ENCODE results near the gene ZMIZ1. TPM values are rescaled to one million over a fixed set of nuclear protein-coding genes. Genes with fewer than 3 reads are reported as not detected.

ZMIZ1 gene
- polyA plus RNA-seq, 1 experiment, result 13.0 TPM

GRCh38 chr10:79189853-79190435 is 121.2 kb downstream of the ZMIZ1 start:
- H3K36me3 ChIP-seq (ENCODE audit: control insufficient read depth, insufficient read depth, low read length), result peaks cover 24% of the 10 kb centered on the region
- TF ChIP-seq, protein P1, sequence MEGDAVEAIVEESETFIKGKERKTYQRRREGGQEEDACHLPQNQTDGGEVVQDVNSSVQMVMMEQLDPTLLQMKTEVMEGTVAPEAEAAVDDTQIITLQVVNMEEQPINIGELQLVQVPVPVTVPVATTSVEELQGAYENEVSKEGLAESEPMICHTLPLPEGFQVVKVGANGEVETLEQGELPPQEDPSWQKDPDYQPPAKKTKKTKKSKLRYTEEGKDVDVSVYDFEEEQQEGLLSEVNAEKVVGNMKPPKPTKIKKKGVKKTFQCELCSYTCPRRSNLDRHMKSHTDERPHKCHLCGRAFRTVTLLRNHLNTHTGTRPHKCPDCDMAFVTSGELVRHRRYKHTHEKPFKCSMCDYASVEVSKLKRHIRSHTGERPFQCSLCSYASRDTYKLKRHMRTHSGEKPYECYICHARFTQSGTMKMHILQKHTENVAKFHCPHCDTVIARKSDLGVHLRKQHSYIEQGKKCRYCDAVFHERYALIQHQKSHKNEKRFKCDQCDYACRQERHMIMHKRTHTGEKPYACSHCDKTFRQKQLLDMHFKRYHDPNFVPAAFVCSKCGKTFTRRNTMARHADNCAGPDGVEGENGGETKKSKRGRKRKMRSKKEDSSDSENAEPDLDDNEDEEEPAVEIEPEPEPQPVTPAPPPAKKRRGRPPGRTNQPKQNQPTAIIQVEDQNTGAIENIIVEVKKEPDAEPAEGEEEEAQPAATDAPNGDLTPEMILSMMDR (IDR thresholded peaks at IDR 0.05; ENCODE audit: insufficient read depth, low read depth, low read length), result no peak
- no peaks in the 10 kb centered on the region for H3K27me3 ChIP-seq (ENCODE audit: control insufficient read depth, insufficient read depth, low read length)
- H3K4me3 ChIP-seq (ENCODE audit: low read depth, low read length), result no peak overlapping the region
- no peak for DNase-seq (ENCODE audit: low read depth)
- ChIA-PET CTCF (interaction anchor here (0.8 to 1.3 kb wide), 3 partner anchors 56 to 1143 kb away, joined by 3 read pairs; no protein-coding TSS in a partner anchor), POLR2A (no interaction called here)

GRCh38 chr10:79190740-79191261 is 122.0 kb downstream of the ZMIZ1 start:
- H3K36me3 ChIP-seq (ENCODE audit: control insufficient read depth, insufficient read depth, low read length), result peaks cover 27% of the 10 kb centered on the region
- DNase-seq (ENCODE audit: low read depth), result no peak
- ChIA-PET CTCF (interaction anchor here (0.8 to 1.4 kb wide), 3 partner anchors 12 to 1143 kb away, joined by 3 read pairs; no protein-coding TSS in a partner anchor), POLR2A (no interaction called here)
- no peaks in the 10 kb centered on the region for H3K27me3 ChIP-seq (ENCODE audit: control insufficient read depth, insufficient read depth, low read length)
- TF ChIP-seq, protein P1 (IDR thresholded peaks at IDR 0.05; ENCODE audit: insufficient read depth, low read depth, low read length), result no peak
- no peak overlapping the region for H3K4me3 ChIP-seq (ENCODE audit: low read depth, low read length)

DNA sequence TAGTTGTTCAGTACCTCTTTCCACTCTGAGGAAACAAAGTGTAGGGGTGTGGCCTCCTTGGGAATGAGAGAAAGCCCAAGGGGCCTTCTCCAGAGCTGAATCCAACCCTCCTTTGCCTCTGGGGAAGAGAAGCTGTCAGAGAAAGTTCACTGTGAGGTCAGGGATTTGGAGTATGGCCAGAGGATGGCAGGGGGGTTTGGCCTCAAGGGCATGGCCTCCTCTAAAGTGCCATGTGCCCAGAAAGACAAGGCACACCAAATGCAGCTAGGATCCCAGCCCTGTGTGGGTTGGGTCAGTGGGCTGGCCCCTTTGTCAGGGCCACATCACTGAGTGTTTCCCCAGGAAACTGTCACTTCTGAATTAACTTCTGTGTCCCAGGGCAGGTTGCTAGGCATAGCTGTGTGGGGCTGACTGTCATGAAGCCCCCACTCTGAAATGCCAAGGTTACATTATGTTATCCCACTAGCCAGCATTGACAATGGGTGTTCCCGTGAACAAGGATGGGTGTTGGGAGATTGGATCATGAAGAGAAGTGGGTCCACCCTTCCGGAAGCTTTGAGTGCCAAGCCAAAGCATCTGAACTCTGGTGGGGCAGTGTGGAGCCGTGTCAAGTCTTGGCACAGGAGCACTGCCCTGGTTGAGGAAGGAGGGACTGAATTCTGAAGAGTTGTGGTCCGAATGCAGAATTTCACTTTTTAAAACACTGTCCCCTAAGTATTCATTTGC is 123.3 kb downstream of the ZMIZ1 start:
- POLR2A ChIA-PET, result no interaction called here
- CTCF ChIA-PET, result interaction anchor here (0.8 to 1.7 kb wide), 3 partner anchors 11 to 217 kb away, joined by 3 to 5 read pairs (median 3); no protein-coding TSS in a partner anchor
- TF ChIP-seq, protein P1 (IDR thresholded peaks at IDR 0.05; ENCODE audit: insufficient read depth, low read depth, low read length), result no peak

DNA sequence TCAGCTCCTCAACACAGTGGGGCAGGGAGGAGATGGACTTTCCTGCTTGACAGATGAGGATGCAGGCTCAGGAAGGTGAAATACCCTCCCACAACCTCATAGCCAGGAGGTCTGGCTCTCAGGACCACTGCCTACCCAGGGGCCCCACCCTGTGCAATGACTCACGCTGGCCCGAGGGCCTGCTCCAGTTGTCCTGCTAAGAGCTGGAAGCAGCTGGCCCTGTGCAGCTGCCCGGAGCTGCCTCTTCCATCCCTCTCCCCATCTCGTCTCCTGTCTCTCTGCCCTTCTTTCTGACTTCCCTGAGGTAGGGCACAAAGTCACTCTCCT is 123.9 kb downstream of the ZMIZ1 start:
- Histone ChIP-seq H3K4me3 (ENCODE audit: low read depth, low read length) (no peak overlapping the region), H3K36me3 (ENCODE audit: control insufficient read depth, insufficient read depth, low read length) (peaks cover 29% of the 10 kb centered on the region), H3K27me3 (ENCODE audit: control insufficient read depth, insufficient read depth, low read length) (no peaks in the 10 kb centered on the region)
- POLR2A ChIA-PET, result no interaction called here
- TF ChIP-seq, protein P1 (IDR thresholded peaks at IDR 0.05; ENCODE audit: insufficient read depth, low read depth, low read length), result no peak
- DNase-seq (ENCODE audit: low read depth), result no peak
- CTCF ChIA-PET, result interaction anchor here (0.8 to 1.7 kb wide), 3 partner anchors 11 to 217 kb away, joined by 3 to 5 read pairs (median 3); no protein-coding TSS in a partner anchor

More for the DNA sequence above, 123.3 kb downstream of the ZMIZ1 start:
- Histone ChIP-seq H3K27me3 (ENCODE audit: control insufficient read depth, insufficient read depth, low read length) (no peaks in the 10 kb centered on the region), H3K4me3 (ENCODE audit: low read depth, low read length) (no peak overlapping the region), H3K36me3 (ENCODE audit: control insufficient read depth, insufficient read depth, low read length) (peaks cover 32% of the 10 kb centered on the region)
- no peak for DNase-seq (ENCODE audit: low read depth)

DNA sequence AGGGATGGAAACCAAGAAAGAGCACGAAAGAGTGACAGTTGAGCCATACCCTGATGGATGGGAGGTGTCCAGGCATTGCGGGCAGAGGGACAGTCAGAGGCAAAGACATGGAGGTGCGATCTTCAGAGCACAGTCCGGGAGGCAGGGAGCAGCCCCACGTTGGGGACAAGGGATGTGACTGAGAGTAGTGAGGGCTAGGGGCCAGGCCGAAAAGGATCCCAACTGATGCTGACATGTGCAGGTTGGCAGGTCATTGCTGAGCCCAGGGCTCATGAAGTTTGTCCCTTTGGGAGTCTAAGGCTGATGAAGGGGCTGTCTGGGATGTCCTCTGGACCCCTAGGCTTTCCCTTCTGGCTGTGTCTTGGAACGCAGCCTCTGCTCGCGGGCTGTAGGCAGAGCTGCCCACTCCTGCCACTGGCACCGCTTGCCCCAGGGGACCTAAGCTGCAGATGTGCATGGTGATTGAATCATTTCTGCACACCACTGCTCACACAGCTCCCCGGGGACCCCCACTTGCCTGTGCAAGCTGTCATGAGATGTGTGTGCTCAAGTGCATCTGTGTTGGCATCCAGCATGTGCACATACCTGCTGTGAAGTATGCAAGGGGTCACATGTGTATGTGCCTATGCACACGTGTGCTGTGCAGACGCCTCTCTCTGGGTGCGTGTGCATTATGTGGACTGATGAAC is 125.1 kb downstream of the ZMIZ1 start:
- TF ChIP-seq, protein P1 (IDR thresholded peaks at IDR 0.05; ENCODE audit: insufficient read depth, low read depth, low read length), result no peak
- ChIA-PET POLR2A (no interaction called here), CTCF (interaction anchor here (0.8 to 4.7 kb wide), 18 partner anchors 9 to 1163 kb away, joined by 3 to 36 read pairs (median 11); no protein-coding TSS in a partner anchor)
- Histone ChIP-seq H3K36me3 (ENCODE audit: control insufficient read depth, insufficient read depth, low read length) (peaks cover 25% of the 10 kb centered on the region), H3K4me3 (ENCODE audit: low read depth, low read length) (no peak overlapping the region), H3K27me3 (ENCODE audit: control insufficient read depth, insufficient read depth, low read length) (no peaks in the 10 kb centered on the region)
- DNase-seq (ENCODE audit: low read depth), result no peak
